Measurements from ENCODE around the gene BAHCC1. TPM values are rescaled to one million over a fixed set of nuclear protein-coding genes. Genes with fewer than 3 reads are reported as not detected.

The BAHCC1 gene
- total and polyA plus RNA-seq, 9 of the 15 experiments (the other 6 are each of a cell fraction or from before 2014, with no cell fraction given): 0.14 to 26.9 (median 5.0) TPM

- TF ChIP-seq E2F8 (IDR thresholded peaks at IDR 0.05; ENCODE audit: low read depth, partially characterized antibody) (no peak), SNRNP70 (optimal IDR thresholded peaks at IDR 0.05; ENCODE audit: low read depth, low read length) (no peak), PHF20 (IDR thresholded peaks at IDR 0.05; ENCODE audit: partially characterized antibody) (no peak), TRIM28 (IDR thresholded peaks at IDR 0.05) (no peak), VEZF1 (CRISPR knock-in tag; IDR thresholded peaks at IDR 0.05) (no peak), ZNF239 (CRISPR knock-in tag; IDR thresholded peaks at IDR 0.05) (no peak), SREBF1 (IDR thresholded peaks at IDR 0.05; ENCODE audit: borderline replicate concordance, low read depth, low read length) (no peak), ZNF511 (CRISPR knock-in tag; IDR thresholded peaks at IDR 0.05) (no peak), BRCA1 (IDR thresholded peaks at IDR 0.05) (no peak), BRCA1 (CRISPR knock-in tag; IDR thresholded peaks at IDR 0.05) (no peak), MTF1 (CRISPR knock-in tag; IDR thresholded peaks at IDR 0.05; ENCODE audit: borderline replicate concordance) (no peak), ZC3H4 (CRISPR knock-in tag; IDR thresholded peaks at IDR 0.05; ENCODE audit: borderline replicate concordance) (0 out of 2 replicates have a peak, but pooled peaks have one; percentile 46), SNAPC5 (CRISPR knock-in tag; IDR thresholded peaks at IDR 0.05) (no peak), ZNF699 (CRISPR knock-in tag; IDR thresholded peaks at IDR 0.05; ENCODE audit: insufficient replicate concordance) (no peak), PHB (CRISPR knock-in tag; IDR thresholded peaks at IDR 0.05) (no peak), ZBTB34 (CRISPR knock-in tag; IDR thresholded peaks at IDR 0.05) (no peak), MLLT1 (IDR thresholded peaks at IDR 0.05) (no peak), L3MBTL2 (IDR thresholded peaks at IDR 0.05) (peak; percentile 62; the same call in 1 of the 2 replicates)
Measured at GRCh38 chr17:81480140-81481072, 85.1 kb downstream of the BAHCC1 start (continued).
